Brain microvascular endothelial cell (primary cell): ENCODE data around the gene ABCF3.

Experiments used
- DNase-seq: peaks from one replicate; pipeline ENCODE4 v3.0.0-alpha.2; 2020
- H3K27ac ChIP-seq: fragments of 250-450 bp; sonication (Bioruptor Pico); 2 replicates; pipeline ENCODE4 v1.5.1; 2020; ENCODE audit warnings: mild to moderate bottlenecking, moderate library complexity
- H3K27me3 ChIP-seq: fragments of 250-450 bp; sonication (Bioruptor Pico); replicated peaks from 2 replicates; pipeline ENCODE4 v1.5.1; 2020; ENCODE audit warnings: mild to moderate bottlenecking
- H3K36me3 ChIP-seq: fragments of 250-450 bp; sonication (Bioruptor Pico); replicated peaks from 2 replicates; pipeline ENCODE4 v1.5.1; 2020; ENCODE audit warnings: mild to moderate bottlenecking
- H3K4me3 ChIP-seq: 2 replicates; pipeline ENCODE4 v1.5.1; 2011; ENCODE audit warnings: low read depth, mild to moderate bottlenecking, control low read depth, low read length, moderate library complexity
- CTCF ChIP-seq: IDR thresholded peaks from 2 replicates; pipeline ENCODE4 v1.5.1; 2011; ENCODE audit warnings: low read depth, mild to moderate bottlenecking, moderate library complexity, low read length, control low read depth, inconsistent platforms; ENCODE audit errors: missing control alignments
- in situ Hi-C: cut with HindIII; loops from 2 replicates; pipeline ENCODE4 v1.10.0; 2017; ENCODE audit warnings: low sequenced_read_pairs, low pct_ligation_motif_present

ABCF3 gene

GRCh38 chr3:184193991-184194539 is 8.1 kb downstream of the ABCF3 start:
- no peak overlapping the region for H3K27ac ChIP-seq
- H3K4me3 ChIP-seq: no peak overlapping the region
- no peak for DNase-seq
- TF ChIP-seq CTCF: no peak
- in situ Hi-C loops: no loop called here
- H3K27me3 ChIP-seq: no peaks in the 10 kb centered on the region
- H3K36me3 ChIP-seq: peaks cover 56% of the 10 kb centered on the region

DNA sequence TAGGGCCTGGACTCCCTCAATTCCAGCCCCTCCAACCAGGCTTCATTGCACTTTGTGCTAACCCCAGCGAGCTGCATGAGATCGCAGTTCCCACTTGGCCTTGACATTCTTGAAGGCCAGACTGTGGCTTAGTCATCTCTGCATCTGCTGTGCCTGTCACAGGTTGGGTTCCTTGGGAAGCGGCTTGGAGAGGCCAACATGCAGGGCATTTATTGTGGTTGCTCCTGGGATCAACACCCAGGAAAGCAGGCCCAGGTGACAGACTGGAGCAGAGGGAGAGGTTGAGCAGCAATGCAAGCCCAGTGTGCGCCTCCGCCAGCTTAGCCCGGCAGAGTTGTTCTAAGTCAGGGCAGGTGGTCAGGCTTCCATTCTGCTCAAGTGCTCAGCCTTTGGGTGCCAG is 10.5 kb downstream of the ABCF3 start:
- no peak overlapping the region for H3K4me3 ChIP-seq
- in situ Hi-C loops: no loop called here
- peaks cover 37% of the 10 kb centered on the region for H3K36me3 ChIP-seq
- no peaks in the 10 kb centered on the region for H3K27me3 ChIP-seq
- no peak for DNase-seq
- TF ChIP-seq CTCF: no peak
- no peak overlapping the region for H3K27ac ChIP-seq

DNA sequence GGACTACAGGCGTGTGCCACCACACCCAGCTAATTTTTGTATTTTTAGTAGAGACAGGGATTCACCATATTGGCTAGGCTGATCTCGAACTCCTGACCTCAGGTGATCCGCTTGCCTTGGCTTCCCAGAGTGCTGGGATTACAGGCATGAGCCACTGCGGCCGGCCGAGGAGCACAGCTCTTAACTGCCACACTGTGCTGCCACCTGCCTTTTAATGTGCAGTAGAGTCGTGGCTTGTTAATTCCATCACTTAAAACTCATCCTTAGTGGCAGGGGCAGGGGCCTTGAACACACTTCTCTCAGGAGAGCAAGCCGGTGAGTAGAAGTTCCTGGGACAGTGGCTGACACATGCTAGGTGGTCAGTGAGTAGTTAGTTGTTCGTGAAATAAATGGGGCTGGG is 12.5 kb downstream of the ABCF3 start:
- no peak for DNase-seq
- Histone ChIP-seq H3K27me3 (no peaks in the 10 kb centered on the region), H3K36me3 (peaks cover 18% of the 10 kb centered on the region), H3K4me3 (no peak overlapping the region), H3K27ac (no peak overlapping the region)
- no peak for TF ChIP-seq CTCF
- in situ Hi-C loops: no loop called here

- TF ChIP-seq CTCF: no peak
- no peak overlapping the region for H3K27ac ChIP-seq
- in situ Hi-C loops: no loop called here
- peaks cover 6% of the 10 kb centered on the region for H3K36me3 ChIP-seq
- no peak for DNase-seq
- H3K27me3 ChIP-seq: no peaks in the 10 kb centered on the region
- H3K4me3 ChIP-seq: no peak overlapping the region
Measured at GRCh38 chr3:184200825-184201224, 14.8 kb downstream of the ABCF3 start.

DNA sequence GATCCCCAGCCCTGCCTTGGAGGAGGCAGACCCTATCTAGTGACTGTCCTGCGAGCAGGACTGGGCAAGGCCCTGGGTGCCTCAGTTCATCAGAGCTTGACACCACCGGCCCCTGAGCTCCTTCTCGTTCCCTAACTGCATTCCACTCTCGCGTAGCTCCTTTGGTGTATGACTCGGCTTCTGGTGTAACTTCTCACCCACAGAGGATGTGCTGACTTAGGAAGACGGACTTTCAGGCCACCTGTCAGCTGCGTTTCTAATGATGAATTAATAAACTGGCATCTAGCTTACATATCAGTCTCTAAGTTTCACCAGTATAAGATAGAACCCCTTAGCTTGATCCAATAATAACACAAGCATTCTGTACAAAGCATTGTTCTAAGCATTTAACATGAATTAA is 17.5 kb downstream of the ABCF3 start:
- TF ChIP-seq CTCF: no peak
- DNase-seq: no peak
- Histone ChIP-seq H3K36me3 (no peaks in the 10 kb centered on the region), H3K4me3 (no peak overlapping the region), H3K27ac (no peak overlapping the region), H3K27me3 (no peaks in the 10 kb centered on the region)
- in situ Hi-C loops: no loop called here
